Motor neuron (in vitro differentiated cells): ENCODE measurements around the gene TTC13. TPM values are rescaled to one million over a fixed set of nuclear protein-coding genes. Genes with fewer than 3 reads are reported as not detected.

Experiments
- ATAC-seq, 8 experiments: fragments of 200-7000 bp; cut with Tn5 transposase; replicated peaks in 6 of 8; 2 replicates each; pipeline ENCODE4 v1.8.0; 2021; ENCODE audit warnings: mild to moderate bottlenecking in 8 of 8, moderate library complexity in 8 of 8
- H3K27ac ChIP-seq, 2 donors: fragments of 250-450 bp; sonication (Bioruptor Pico); 2 replicates each; pipeline ENCODE4 v1.9.0; 2021; ENCODE audit warnings: antibody characterized with exemption in 2 of 2, mild to moderate bottlenecking in 2 of 2, moderate library complexity in 1 of 2
- H3K4me1 ChIP-seq, 2 donors: fragments of 250-450 bp; sonication (Bioruptor Pico); replicated peaks in 1 of 2; 2 replicates each; pipeline ENCODE4 v1.6.1; 2021; ENCODE audit warnings: antibody characterized with exemption in 2 of 2, mild to moderate bottlenecking in 2 of 2, moderate library complexity in 1 of 2
- H3K4me3 ChIP-seq, 5 donors: fragments of 250-450 bp; sonication (Bioruptor Pico); 2 replicates each; pipeline ENCODE4 v1.9.0; 2021; ENCODE audit warnings: antibody characterized with exemption in 5 of 5, mild to moderate bottlenecking in 5 of 5, moderate library complexity in 4 of 5
- WGBS, 10 experiments: fragments of 450-650 bp; shearing (Covaris generic); methylation state at CpG; one replicate each; pipeline ENCODE4 v1.0.0; 2022; 5-methylcytosine and 5-hydroxymethylcytosine counted together
- in situ Hi-C, 9 experiments: fragments of 400-800 bp; cut with MboI; loops; one replicate each; pipeline ENCODE4 v1.15.0; 2021; ENCODE audit warnings: low sequenced_read_pairs in 9 of 9, low pct_unique_long_range_greater_than_20kb in 2 of 9; ENCODE audit not compliant: unreplicated experiment in 9 of 9
- total RNA-seq, 8 experiments: library from RNA; unstranded; fragments of 300-600 nt; gene quantifications; 2 replicates each; pipeline versions ENCODE4 v1.2.3 to v1.2.4, GENCODE V29; 2022

Gene TTC13
- total RNA-seq, 8 experiments from 2014 or later, result 9.8 to 36.9 (median 24.8) TPM

DNA sequence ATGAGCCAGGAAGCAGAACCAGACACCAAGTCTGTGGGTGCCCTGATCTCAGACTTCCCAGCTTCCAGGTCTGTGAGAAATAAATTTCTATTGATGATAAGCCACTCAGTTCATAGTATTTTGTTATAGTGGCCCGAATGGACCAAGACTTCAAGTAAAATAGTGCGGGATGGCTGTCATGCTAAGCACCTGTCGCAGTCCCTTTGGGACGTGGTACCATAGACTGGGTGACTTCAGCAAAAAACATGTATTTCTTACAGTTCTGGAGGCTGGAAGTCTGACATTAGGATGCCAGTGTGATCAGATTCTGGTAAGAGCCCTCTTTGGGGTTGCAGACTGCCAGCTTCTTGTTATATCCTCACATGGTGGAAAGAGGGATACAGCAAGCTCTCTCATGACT lies 107.7 kb downstream of the TTC13 start:
- H3K4me1 ChIP-seq, result peaks cover 20 to 24% of the 10 kb centered on the region in 2 donors
- no peak overlapping the region for H3K4me3 ChIP-seq
- in situ Hi-C loops, result no loop called here
- 76 to 100% (median 95%) methylated on average over 1 to 4 of the region's 4 CpGs; no CpG with 5 or more reads in 3 of the 10 experiments for WGBS, 10 experiments
- no peak for ATAC-seq
- no peak overlapping the region for H3K27ac ChIP-seq

DNA sequence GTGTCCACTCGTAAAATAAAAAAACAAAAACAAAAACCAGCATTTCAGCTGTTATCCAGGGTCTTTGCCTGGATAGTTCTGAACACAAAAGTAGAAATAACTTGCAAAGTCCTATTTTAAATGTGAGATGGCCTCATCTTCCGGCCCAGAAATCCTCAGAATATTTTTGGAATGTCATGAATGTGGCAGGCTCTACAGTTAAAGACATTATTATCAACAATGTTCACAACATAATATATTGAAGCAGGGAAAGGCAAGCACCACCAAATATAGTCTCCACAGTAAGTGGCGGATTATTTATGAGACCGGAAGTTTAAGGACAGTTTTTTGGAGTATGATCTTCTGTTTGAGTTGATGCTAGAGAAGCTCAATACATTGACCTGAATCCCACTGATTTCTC lies 109.2 kb downstream of the TTC13 start:
- Histone ChIP-seq H3K4me1 (peaks cover 26% of the 10 kb centered on the region in 2 donors), H3K4me3 (peak overlapping the region; percentile 52 to 96 (median 80)), H3K27ac (peak overlapping the region in 1 of 2 donors; percentile 94)
- ATAC-seq, result no peak
- in situ Hi-C loops, result no loop called here
- 54 to 95% (median 82%) methylated on average over 1 to 4 of the region's 4 CpGs for WGBS, 10 experiments

DNA sequence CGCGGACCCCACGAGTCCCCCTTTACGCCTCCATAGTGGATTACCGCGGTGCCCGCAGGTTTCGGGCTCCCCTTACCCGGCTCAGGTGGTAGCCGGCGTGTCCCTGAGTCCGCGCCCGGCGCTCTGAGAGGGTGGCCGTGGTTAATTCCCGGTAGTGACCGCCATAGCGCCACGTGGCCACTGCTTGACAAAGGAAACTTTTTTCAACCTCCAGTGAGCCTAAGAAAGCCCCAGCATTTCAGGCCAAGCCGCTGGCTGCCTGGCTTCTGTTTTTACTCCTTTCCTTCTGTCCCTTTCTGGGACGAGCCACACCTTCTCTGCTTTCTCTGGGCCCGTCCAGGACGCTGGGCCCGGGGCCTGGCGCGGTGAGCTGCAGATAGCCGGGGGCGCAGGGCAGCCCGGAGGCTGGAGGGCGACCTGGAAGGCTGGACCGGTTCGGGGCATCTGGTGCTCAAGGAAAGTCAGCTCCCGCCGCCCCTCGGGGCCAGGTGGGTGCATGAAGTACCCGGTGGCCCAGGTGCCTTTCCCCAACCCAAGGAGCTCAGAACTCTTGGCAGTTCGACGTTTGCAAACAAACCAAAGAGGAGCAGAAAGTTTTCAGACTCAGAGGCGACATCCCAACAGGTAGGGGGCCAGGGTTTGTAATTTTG lies 109.8 kb downstream of the TTC13 start:
- H3K4me1 ChIP-seq, result peaks cover 26 to 31% of the 10 kb centered on the region in 2 donors
- peak overlapping the region; percentile 52 to 96 (median 80) for H3K4me3 ChIP-seq
- 0 to 25% (median 5%) methylated on average over 1 to 25 of the region's 40 CpGs; no CpG with 5 or more reads in 2 of the 10 experiments for WGBS, 10 experiments
- in situ Hi-C loops, result no loop called here
- peak overlapping the region; percentile 83 to 94 for H3K27ac ChIP-seq
- ATAC-seq, result peak; percentile 40 to 83 (median 80)

DNA sequence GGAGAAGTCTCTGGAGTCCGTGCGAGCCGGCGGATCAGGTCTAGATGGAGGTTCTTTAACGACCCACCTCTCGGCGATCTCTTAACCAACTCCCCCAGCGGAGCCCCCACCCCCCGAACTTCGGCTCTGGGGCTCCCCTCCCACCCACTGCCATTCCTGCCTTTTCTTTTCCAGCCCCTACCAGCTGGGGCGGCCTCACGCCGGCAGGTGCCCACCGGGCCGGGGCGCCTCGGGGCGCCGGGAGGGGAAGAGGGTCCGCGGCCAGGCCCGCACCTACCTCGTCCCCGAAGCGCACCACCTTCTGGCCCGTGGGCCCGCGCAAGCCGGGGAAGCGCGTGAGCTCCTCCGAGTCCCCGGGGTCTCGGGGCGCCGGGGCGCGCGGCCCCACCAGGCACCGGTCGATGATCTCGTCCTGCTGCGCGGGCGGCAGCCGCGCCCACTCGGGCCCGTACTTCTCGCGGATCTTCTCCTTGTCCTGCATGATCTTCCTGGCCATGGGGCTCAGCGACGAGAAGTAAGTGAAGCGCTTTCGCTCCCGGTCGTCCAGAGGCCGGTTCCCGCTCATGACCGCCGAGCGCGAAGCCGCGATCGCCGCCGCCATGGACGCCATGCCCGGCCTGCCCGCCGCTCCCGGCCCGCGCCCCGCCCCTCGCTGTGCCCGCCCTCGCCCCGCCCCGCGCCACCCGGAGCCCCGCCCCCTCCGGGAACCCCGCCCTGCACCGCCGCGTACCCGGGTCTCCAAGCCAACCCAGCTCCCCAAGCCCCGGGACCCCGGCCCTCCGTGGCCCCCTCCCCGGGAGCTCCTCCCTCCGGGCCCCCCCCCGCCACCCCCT lies 110.5 kb downstream of the TTC13 start, which contains the start of gene C1orf198:
C1orf198 (minus strand) TSS at position 619 of the 833 bp plus-strand sequence; CDS start at position 610, 9 bp downstream.
- peak within 1 kb of the TSS; percentile 52 to 96 (median 80) for H3K4me3 ChIP-seq
- peak; percentile 68 to 87 (median 86) for ATAC-seq
- in situ Hi-C loops, result no loop called here
- H3K27ac ChIP-seq, result peak within 1 kb of the TSS; percentile 83 to 94
- H3K4me1 ChIP-seq, result peaks cover 26 to 35% of the 10 kb centered on the region in 2 donors
- 0 to 2% (median 0%) methylated on average over 4 to 18 of the region's 96 CpGs; no CpG with 5 or more reads in 6 of the 10 experiments for WGBS, 10 experiments

DNA sequence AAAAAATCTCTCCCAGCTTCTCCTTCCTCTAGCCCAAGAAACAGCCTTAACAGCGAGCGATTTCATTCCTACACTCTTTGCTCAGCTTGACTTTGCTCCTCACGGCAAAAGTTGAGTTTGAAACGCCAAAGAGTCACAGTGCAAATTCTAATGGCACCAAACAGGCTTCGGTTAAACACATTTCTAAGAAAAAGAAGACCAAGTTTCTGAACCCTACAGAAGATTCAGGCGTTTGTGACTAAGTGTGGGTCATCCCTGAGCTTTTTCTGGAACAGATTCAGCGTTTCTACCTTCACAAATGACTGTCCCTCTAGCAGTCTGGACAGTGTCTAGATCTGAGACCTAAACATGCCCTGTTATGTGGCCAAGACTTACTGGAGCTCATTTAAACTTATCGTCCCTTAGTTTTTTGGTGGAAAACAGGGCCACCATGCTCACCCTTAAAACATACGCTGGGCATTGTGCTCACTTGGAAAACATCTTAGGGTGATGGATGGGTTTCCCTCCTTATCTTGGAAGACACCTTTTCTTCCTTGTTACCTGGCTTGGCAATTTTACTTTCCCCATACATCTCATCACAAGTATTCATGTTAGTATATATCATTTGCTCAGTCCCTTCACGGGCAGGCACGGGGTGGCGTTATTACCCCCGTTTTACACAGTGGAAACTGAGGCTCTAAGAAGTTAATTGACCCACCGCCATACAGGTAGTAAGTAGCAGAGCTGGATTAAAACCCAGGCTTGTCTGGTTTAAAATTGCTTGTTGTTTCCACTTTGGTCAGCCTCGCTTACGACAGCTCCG lies 111.4 kb downstream of the TTC13 start:
- ATAC-seq, result peak in 2 of 8 experiments; percentile 4 to 5
- Histone ChIP-seq H3K27ac (no peak overlapping the region), H3K4me1 (peaks cover 26 to 35% of the 10 kb centered on the region in 2 donors), H3K4me3 (peak overlapping the region; percentile 52 to 96 (median 80))
- in situ Hi-C loops, result no loop called here
- WGBS, 10 experiments, result 0 to 24% (median 12%) methylated on average over 2 to 17 of the region's 17 CpGs

DNA sequence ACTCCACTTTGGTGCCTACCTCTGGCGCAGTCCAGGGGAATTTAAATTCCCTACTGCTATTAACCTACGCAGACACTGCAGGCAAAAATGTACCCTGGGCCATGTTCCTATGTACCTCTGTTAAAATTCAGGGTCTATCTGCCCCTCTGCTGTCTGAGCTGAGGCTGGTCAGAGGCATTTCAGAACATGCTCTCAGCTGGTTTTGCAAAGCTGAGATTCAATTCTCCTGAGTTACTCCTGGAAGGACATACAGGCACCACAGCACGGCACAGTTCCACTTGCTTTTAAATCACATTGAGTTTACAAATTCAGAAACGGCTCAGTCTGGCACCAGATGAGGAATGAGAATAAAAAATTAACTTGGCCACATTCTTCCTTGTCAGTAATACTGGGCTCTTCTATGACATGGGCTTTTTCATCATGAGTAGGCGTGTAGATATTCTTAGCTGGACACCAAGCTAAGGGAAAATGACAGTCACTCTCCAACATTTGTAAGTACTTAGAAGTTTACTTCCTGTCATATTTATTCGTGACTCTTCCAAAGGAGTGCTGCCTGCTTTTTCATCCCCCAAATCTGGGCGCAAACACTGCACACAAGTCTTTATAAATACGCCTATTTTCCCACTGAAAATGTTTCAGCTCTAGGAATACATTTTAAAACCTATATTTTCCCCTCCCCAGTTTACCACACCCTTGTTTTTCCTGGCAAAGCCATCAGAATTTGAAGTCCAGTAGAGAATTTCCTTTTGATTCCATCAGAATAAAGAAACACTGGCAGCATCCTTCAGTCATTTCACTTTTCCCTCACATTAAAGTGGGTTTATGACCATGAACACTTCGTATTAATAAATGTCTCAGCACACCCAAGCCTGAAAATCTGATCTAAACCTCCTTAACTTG lies 112.2 kb downstream of the TTC13 start:
- Histone ChIP-seq H3K4me1 (peaks cover 26 to 35% of the 10 kb centered on the region in 2 donors), H3K4me3 (peak overlapping the region; percentile 52 to 96 (median 80)), H3K27ac (no peak overlapping the region)
- in situ Hi-C loops, result no loop called here
- peak in 2 of 8 experiments; percentile 7 to 8 for ATAC-seq
- 0 to 77% (median 59%) methylated on average over 3 to 9 of the region's 9 CpGs for WGBS, 10 experiments

DNA sequence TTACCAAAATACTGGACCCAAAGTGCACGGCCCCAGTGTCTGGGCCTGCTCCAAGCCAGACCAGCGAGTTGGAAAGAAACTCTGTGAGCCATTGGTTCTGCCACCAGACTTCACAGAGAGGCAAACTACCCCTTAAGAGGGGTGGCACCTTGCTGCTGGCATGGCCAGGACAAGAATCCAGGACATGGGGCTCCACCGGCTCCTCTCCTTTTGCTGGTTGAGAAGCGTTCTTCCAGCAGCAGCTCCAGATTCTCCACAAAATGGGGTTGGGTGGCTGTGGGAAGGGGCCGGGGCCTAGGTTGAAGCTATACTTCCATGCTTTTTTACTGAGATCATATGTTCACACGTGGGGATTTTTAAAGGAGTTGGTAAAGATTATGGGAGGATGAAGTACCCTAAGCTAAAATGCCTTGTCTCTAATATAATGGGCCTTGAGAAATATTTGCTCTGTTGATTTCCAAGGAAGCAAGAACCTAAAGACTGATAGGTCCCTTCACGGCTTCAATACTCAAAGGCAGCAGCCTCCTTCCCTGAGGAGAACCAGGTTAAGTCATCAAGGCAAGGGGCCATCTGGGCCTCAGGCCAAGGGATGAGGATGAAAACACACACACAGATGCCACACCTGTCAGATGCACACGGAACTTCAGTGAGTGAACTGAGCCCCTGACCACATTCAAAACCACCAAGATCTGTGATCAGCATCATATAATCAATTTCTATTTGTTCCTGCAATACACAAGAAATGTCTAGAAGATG lies 113.4 kb downstream of the TTC13 start:
- H3K4me3 ChIP-seq, result no peak overlapping the region
- 81 to 100% (median 86%) methylated on average over 1 to 7 of the region's 8 CpGs; no CpG with 5 or more reads in 3 of the 10 experiments for WGBS, 10 experiments
- no peak for ATAC-seq
- no peak overlapping the region for H3K27ac ChIP-seq
- in situ Hi-C loops, result no loop called here
- peaks cover 26 to 35% of the 10 kb centered on the region in 2 donors for H3K4me1 ChIP-seq

DNA sequence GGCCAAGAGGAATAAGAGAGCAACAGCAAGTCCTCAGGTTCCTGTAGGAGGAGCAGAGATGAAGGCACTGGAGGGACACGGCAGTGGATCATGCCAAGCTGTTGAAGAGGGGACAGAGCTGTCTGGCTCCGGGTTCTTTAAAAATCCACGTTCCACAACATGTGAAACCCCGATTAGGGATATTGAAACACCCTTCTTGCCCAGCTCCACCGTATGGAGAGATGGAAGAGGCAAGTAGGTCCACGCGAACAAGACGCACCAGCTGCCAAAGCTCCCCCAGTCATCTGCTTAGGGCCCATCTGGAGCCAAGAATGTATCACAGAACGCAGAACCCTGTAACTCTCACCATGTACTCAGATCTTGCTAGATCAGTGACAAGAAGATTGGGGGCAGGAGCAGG lies 114.2 kb downstream of the TTC13 start:
- 19 to 100% (median 86%) methylated on average over 1 to 8 of the region's 9 CpGs; no CpG with 5 or more reads in 1 of the 10 experiments for WGBS, 10 experiments
- no peak for ATAC-seq
- in situ Hi-C loops, result no loop called here
- peaks cover 26 to 35% of the 10 kb centered on the region in 2 donors for H3K4me1 ChIP-seq
- no peak overlapping the region for H3K4me3 ChIP-seq
- H3K27ac ChIP-seq, result no peak overlapping the region

DNA sequence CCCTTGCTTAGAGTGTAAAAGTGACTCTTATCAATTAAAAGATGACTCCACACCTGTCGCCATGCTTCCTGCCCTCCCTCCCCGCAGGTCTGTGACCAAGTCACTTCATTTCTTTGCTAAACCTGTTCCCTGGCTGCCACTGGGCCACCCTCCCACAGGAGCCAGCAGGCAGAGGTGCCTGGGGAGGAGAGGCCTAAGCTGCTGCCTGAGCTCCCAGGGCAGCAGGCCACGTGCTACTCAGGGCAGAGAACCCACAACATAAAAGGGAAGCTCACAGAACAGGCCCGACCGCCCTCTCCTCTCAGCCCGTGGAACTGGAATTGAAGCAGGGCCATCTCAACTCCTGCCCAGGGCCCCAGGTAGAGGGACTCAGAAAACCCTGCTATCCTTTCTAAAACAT lies 115.2 kb downstream of the TTC13 start:
- ATAC-seq, result no peak
- WGBS, 10 experiments, result 66 to 100% (median 78%) methylated on average over 1 to 6 of the region's 6 CpGs; no CpG with 5 or more reads in 2 of the 10 experiments
- Histone ChIP-seq H3K4me1 (peaks cover 31 to 38% of the 10 kb centered on the region in 2 donors), H3K4me3 (no peak overlapping the region), H3K27ac (no peak overlapping the region)
- in situ Hi-C loops, result no loop called here

DNA sequence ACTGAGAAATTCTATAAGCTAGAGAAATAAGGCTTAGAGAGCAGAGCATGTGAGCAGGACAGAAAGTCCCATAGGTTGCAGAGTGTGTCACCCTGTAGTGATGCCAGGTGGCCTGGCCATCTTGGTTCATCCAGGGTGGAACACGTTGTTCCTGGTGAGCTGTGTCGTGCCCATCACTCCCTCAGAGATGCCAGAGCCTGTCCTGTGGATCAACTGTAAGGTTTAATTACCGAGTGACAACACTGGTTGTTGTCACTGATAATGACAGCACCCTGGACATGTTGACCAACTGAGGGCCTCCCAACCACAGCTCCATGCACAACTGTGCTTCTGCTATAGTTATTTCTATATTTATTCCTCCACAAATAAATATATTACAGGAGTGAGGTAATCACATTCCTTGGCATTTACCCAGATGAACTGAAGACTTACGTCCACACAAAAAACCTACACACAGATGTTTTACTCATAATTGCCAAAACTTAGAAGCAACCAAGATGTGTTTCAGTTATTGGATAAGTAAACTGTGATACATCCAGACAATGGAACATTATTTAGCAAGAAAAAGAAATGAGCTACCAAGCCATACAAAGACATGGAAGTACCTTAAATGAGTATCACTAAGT lies 116.6 kb downstream of the TTC13 start:
- Histone ChIP-seq H3K4me1 (peaks cover 32 to 42% of the 10 kb centered on the region in 2 donors), H3K27ac (no peak overlapping the region), H3K4me3 (no peak overlapping the region)
- in situ Hi-C loops, result no loop called here
- ATAC-seq, result no peak
- 61 to 100% (median 88%) methylated on average over 1 to 4 of the region's 4 CpGs; no CpG with 5 or more reads in 1 of the 10 experiments for WGBS, 10 experiments

DNA sequence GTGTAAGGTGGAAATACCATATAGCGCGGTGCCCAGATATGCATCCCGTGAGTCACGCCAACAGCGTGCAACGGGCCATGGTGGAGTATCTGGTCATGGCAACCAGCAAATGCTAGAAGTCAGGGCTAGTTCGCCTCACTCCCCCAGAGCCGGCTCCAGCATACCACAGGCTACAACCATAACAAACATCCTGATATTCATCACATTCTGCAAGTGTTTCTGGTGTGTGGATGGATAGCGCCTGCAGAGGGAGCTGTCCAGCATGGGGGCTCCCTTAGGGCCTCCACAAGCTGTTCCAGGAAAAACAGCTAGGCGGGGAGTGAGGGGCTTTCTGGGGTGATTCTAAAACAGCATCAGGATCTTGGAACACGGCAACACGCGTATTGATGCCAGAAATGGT lies 117.2 kb downstream of the TTC13 start:
- no peak for ATAC-seq
- in situ Hi-C loops, result no loop called here
- WGBS, 10 experiments, result 92 to 100% (median 96%) methylated on average over 2 to 11 of the region's 13 CpGs; no CpG with 5 or more reads in 1 of the 10 experiments
- H3K4me1 ChIP-seq, result peaks cover 28 to 37% of the 10 kb centered on the region in 2 donors
- H3K4me3 ChIP-seq, result no peak overlapping the region
- no peak overlapping the region for H3K27ac ChIP-seq
